Measurements from ENCODE around the gene FOXO3B.
"Not testable (repeated sequence)": the region's sequence is repeated elsewhere in the genome, so short reads cannot be mapped to it uniquely, and the experiment has no call there.

FOXO3B gene

DNA sequence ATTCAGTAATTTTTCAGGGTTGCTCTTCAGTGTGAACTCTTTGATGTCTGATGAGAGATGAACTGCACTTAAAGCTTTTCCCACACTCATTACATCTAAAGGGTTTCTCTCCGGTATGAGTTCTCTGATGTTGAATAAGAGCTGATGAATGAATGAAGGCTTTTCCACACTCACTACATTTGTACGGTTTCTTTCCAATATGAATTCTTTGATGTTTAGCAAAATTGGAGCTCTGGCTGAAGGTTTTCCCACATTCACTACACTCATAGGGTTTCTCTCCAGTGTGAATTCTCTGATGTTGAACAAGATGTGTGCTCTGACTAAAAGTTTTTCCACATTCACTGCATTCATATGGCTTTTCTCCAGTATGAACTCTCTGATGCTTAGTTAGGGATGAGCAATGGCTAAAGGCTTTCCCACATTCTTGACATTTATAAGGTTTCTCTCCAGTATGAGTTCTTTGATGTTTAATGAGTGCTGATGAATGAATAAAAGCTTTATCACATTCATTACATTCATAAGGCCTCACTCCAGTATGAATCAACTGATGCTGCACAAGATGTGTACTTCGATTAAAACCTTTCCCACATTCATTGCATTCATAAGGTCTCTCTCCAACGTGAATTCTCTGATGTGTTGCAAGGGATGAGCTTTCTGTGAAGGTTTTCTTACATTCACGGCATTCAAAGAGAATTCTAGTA, 20.0 kb downstream of the FOXO3B start:
- not testable (repeated sequence) for DNase-seq (ENCODE audit: low read depth, low spot score); H3K27ac ChIP-seq

DNA sequence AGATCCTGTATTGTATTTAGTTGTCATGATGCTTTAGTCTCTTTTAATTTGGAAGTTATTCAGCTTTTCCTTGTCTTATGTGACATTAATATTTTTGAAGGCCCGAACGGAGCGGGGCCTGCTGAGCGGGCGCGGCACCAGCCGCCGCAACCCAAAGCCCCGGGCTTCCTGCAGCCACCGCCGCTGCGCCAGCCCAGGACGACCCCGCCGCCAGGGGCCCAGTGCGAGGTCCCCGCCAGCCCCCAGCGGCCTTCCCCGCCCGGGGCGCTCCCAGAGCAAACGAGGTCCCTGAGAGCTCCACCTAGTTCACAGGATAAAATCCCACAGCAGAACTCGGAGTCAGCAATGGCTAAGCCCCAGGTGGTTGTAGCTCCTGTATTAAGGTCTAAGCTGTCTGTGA, 32.0 kb downstream of the FOXO3B start:
- H3K27ac ChIP-seq; DNase-seq (ENCODE audit: low read depth, low spot score): not testable (repeated sequence)

DNA sequence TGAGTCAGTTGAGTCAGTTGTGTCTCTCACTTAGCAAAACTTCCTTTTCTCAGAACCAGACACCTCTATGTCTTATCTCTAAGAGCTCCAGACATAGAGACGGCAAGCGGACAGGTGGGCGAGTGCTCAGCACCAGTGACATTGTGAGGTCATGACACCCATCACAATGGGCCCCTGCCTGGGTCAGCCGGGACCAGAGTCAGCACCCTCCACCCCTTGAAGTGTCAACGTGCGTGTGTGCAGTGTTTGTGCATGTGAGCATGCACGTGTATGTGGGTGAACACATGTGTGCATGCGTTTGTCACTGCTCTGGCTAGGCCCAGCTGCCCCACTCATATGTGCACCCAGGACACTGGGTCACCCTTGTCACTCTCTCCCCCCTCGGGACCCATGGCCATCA, 37.8 kb downstream of the FOXO3B start, which contains the start of gene TBC1D28:
TSS of gene TBC1D28 (minus strand) at position 101 of the 400 bp plus-strand sequence. CDS start 3,039 bp downstream, outside the sequence.
- H3K27ac ChIP-seq; DNase-seq (ENCODE audit: low read depth, low spot score): not testable (repeated sequence)

DNA sequence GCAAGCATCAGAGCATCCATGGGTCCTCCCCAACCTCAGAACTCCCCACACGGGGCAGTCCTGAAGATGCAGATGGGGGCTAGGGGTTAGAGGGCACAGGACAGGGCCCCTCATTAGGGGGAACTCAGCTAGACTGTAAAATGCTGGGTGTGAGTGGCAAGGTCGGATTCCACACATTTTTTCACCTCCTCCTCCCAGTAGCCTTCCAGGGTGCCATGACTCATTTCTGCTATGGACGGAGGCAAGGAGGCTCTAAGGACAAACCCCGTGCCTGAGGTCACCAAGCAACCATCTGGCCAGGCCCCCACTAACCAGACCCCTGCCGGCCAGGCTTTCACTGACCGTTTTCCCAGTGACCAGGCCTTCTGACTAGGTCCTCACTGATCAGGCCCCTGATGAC, 39.0 kb downstream of the FOXO3B start:
- not testable (repeated sequence) for H3K27ac ChIP-seq; DNase-seq (ENCODE audit: low read depth, low spot score)

DNA sequence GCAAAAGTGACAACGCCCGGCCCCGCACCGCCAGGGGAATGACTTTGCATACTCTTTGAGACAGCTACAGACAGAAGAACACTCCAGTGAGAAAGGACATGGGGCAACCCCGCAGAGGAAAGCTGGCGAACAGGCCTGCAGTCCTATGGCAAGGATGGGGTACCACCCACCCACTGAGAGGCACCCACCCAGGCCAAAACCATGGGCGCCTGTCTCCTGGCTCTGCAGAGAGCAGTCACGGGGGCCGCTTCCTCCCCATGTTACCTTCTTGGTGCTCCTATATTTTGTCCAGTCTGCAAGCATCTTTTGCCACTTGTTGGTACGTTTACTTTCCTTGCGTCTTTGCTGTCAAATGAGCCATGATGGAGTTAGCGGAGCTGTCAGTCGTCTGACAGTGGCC, 43.8 kb downstream of the FOXO3B start:
- not testable (repeated sequence) for DNase-seq (ENCODE audit: low read depth, low spot score); H3K27ac ChIP-seq

DNA sequence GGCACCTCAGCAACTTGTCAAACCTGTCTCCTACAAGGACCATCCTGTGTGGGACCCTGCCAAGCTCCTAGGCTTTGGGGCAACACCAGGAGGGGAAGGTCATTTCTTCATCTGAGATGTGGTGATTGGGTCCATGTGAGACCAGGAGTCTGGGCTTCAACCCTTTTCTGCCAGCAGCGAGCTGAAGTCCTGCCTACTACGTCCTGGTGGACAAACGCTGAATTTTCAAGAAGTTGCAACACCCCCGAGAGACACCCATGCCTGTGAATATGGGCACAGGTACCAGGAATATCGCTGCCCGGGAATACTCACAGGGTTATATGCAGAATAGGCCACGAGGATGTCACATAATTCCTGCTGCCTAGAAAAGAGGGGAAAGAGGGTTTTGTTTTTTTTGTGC, 45.9 kb downstream of the FOXO3B start:
- DNase-seq (ENCODE audit: low read depth, low spot score); H3K27ac ChIP-seq: not testable (repeated sequence)

DNA sequence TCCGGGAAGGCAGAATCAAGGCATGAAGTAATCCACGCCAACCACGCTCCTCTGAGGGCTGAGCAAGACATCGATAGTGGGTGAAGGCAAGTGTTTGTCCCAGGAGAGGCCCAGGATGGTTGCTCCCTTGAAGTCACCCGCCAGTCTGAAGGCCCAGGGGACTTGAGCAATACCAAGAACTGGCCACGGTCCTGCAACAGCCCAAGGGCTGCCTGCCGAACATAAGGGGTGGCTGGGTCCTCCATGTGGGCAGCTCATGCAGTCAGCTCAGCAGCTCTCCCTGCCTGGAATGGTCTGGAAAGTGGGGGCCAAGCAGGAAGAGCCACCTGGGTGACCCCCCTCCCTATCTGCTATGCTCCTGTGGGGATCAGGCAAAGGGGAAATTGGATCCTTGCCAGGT, 46.3 kb downstream of the FOXO3B start:
- not testable (repeated sequence) for DNase-seq (ENCODE audit: low read depth, low spot score); H3K27ac ChIP-seq

DNA sequence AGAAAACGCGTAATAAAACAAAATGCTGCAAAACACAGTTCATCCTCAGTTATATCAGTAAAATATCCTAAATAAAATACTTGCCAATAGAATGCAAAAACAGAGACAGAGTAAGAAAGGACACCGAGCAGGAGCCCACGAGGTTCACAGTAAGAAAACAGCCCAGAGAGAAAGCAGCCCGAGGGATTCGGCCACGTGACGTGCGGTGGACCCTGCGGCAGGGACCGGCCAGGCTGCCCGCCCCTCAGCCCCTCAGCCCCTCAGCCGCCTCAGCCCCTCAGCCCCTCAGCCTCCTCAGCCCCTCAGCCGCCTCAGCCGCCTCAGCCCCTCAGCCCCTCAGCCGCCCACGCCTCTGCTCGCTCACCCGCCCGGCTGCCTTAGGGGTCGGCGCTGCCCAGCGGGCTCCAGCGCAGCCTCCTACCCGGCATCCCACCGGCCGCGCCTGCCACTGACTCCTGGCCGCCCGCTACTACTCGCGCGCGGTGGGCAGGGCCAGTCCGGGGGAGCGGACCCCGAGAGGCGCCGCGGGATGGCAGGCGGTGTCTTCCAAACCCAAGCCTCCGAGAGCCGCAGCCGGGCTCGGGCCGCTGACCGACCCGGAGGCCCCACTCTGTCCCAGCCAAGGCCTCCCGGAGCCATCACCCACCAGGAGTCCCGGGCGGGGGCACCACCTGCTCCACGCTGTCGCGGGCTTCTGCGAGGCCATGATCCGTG, 47.4 kb downstream of the FOXO3B start:
- not testable (repeated sequence) for DNase-seq (ENCODE audit: low read depth, low spot score); H3K27ac ChIP-seq

Measured in epithelial cell of prostate (primary cell).